WERI-Rb-1 (cell line): ENCODE data around the gene ZNF79.
A peak's percentile ranks its signal among the peaks of the same experiment; 100 is the strongest.

ENCODE experiments used
- DNase-seq: peaks from one replicate; pipeline ENCODE4 v3.0.0-alpha.2; 2020
- H3K27ac ChIP-seq: fragments of 250-450 bp; sonication (Bioruptor Pico); 2 replicates; pipeline ENCODE4 v1.5.1; 2020; ENCODE audit warnings: mild to moderate bottlenecking, moderate library complexity
- H3K27me3 ChIP-seq: fragments of 250-450 bp; sonication (Bioruptor Pico); 2 replicates; pipeline ENCODE4 v1.5.1; 2021; ENCODE audit warnings: mild to moderate bottlenecking, low read depth, moderate library complexity; ENCODE audit not compliant: insufficient read depth, severe bottlenecking
- H3K36me3 ChIP-seq: fragments of 250-450 bp; sonication (Bioruptor Pico); 2 replicates; pipeline ENCODE4 v1.5.1; 2020; ENCODE audit warnings: mild to moderate bottlenecking, moderate library complexity
- H3K4me3 ChIP-seq: 2 replicates; pipeline ENCODE4 v1.5.1; 2011; ENCODE audit warnings: low read depth, mild to moderate bottlenecking, control low read depth, low read length
- H3K9me3 ChIP-seq: fragments of 250-450 bp; sonication (Bioruptor Pico); 2 replicates; pipeline ENCODE4 v1.5.1; 2021; ENCODE audit warnings: mild to moderate bottlenecking, moderate library complexity; ENCODE audit not compliant: severe bottlenecking
- TF ChIP-seq, protein P1 (sequence below): IDR thresholded peaks from 2 replicates; pipeline ENCODE4 v1.5.1; 2011; ENCODE audit warnings: low read depth, mild to moderate bottlenecking, control low read depth, inconsistent platforms, low read length

The ZNF79 gene

GRCh38 chr9:127390248-127390545 lies 34.0 kb upstream of the ZNF79 start:
- no peak for DNase-seq
- Histone ChIP-seq H3K9me3 (no peaks in the 10 kb centered on the region), H3K27ac (no peak overlapping the region), H3K36me3 (peaks cover 20% of the 10 kb centered on the region), H3K4me3 (no peak overlapping the region), H3K27me3 (no peaks in the 10 kb centered on the region)
- TF ChIP-seq, protein P1, sequence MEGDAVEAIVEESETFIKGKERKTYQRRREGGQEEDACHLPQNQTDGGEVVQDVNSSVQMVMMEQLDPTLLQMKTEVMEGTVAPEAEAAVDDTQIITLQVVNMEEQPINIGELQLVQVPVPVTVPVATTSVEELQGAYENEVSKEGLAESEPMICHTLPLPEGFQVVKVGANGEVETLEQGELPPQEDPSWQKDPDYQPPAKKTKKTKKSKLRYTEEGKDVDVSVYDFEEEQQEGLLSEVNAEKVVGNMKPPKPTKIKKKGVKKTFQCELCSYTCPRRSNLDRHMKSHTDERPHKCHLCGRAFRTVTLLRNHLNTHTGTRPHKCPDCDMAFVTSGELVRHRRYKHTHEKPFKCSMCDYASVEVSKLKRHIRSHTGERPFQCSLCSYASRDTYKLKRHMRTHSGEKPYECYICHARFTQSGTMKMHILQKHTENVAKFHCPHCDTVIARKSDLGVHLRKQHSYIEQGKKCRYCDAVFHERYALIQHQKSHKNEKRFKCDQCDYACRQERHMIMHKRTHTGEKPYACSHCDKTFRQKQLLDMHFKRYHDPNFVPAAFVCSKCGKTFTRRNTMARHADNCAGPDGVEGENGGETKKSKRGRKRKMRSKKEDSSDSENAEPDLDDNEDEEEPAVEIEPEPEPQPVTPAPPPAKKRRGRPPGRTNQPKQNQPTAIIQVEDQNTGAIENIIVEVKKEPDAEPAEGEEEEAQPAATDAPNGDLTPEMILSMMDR, result no peak

GRCh38 chr9:127390563-127390962 lies 33.6 kb upstream of the ZNF79 start:
- Histone ChIP-seq H3K4me3 (no peak overlapping the region), H3K27ac (no peak overlapping the region), H3K36me3 (peaks cover 23% of the 10 kb centered on the region), H3K9me3 (no peaks in the 10 kb centered on the region), H3K27me3 (no peaks in the 10 kb centered on the region)
- TF ChIP-seq, protein P1, result no peak
- no peak for DNase-seq

GRCh38 chr9:127392166-127392565 lies 32.0 kb upstream of the ZNF79 start:
- peaks cover 23% of the 10 kb centered on the region for H3K36me3 ChIP-seq
- DNase-seq, result no peak
- H3K27ac ChIP-seq, result no peak overlapping the region
- TF ChIP-seq, protein P1, result no peak
- no peaks in the 10 kb centered on the region for H3K9me3 ChIP-seq
- no peaks in the 10 kb centered on the region for H3K27me3 ChIP-seq
- no peak overlapping the region for H3K4me3 ChIP-seq

DNA sequence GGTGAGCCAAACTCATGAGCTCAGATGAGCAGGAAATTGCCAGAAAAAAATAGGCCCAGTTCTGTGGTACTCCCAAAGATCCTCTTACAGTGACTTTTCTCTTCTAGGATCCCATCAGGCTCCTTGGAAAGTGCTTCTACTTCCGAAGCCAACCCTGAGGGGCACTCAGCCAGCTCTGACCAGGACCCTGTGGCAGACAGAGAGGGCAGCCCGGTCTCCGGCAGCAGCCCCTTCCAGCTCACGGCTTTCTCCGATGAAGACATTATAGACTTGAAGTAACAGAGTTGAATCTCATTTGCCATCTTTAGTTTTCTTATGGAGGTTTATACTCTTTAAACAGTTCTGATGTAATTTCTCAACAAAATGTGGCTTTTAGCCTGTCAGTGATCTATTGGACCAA lies 31.2 kb upstream of the ZNF79 start:
- no peaks in the 10 kb centered on the region for H3K27me3 ChIP-seq
- DNase-seq, result no peak
- no peak overlapping the region for H3K27ac ChIP-seq
- H3K9me3 ChIP-seq, result no peaks in the 10 kb centered on the region
- H3K36me3 ChIP-seq, result peaks cover 23% of the 10 kb centered on the region
- TF ChIP-seq, protein P1, result no peak
- no peak overlapping the region for H3K4me3 ChIP-seq

GRCh38 chr9:127393645-127394044 lies 30.5 kb upstream of the ZNF79 start:
- H3K27me3 ChIP-seq, result no peaks in the 10 kb centered on the region
- H3K36me3 ChIP-seq, result peaks cover 29% of the 10 kb centered on the region
- DNase-seq, result no peak
- no peak overlapping the region for H3K27ac ChIP-seq
- H3K4me3 ChIP-seq, result no peak overlapping the region
- H3K9me3 ChIP-seq, result no peaks in the 10 kb centered on the region
- TF ChIP-seq, protein P1, result no peak

DNA sequence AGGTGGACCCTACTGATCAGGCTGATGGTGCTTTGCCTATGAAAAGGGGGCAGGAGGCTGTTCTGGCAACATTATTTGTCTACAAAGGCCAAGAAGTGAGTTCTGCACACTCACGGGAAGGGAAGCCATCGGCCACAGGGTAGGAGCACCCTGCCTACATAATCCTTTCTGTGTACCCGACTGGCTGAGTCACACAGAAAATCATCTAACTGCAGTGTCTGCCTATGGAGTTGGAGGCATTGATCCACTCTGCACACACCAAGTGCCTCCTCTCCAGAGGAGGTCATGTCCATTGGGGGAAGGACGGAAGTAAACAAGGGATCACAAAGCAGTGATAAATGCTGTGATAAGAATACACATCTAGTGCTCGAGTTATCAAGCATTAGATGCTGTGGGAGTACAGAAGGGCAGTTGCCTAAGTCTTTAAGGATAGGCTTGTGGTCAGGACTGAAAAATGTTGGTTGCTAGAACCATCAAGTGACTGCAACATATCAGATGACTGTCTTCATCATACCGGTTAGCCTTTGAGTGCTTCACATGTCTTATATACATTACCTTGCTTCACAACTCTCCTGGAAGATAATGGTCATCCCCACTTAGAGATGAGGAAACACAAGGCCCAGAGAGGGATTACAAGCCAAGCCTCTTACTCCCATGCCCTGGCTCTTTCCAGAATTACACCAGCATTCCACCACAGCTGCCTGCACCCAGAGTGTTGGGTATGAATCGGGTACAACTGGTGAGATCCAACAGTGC lies 28.5 kb upstream of the ZNF79 start:
- no peaks in the 10 kb centered on the region for H3K9me3 ChIP-seq
- H3K27ac ChIP-seq, result peak overlapping the region; percentile 64
- H3K4me3 ChIP-seq, result peak overlapping the region; percentile 64
- peak; percentile 23 for DNase-seq
- TF ChIP-seq, protein P1, result no peak
- H3K36me3 ChIP-seq, result peaks cover 43% of the 10 kb centered on the region
- no peaks in the 10 kb centered on the region for H3K27me3 ChIP-seq
